GM21526 (cell line): ENCODE data around the gene SDK2.
"Not testable (repeated sequence)": the region's sequence is repeated elsewhere in the genome, so short reads cannot be mapped to it uniquely, and the experiment has no call there.

Experiments used
- ATAC-seq: cut with Tn5 transposase; IDR thresholded peaks from one replicate; pipeline ENCODE4 v1.9.1; 2021; ENCODE audit warnings: moderate library complexity; ENCODE audit not compliant: unreplicated experiment, low FRiP score

Gene SDK2

DNA sequence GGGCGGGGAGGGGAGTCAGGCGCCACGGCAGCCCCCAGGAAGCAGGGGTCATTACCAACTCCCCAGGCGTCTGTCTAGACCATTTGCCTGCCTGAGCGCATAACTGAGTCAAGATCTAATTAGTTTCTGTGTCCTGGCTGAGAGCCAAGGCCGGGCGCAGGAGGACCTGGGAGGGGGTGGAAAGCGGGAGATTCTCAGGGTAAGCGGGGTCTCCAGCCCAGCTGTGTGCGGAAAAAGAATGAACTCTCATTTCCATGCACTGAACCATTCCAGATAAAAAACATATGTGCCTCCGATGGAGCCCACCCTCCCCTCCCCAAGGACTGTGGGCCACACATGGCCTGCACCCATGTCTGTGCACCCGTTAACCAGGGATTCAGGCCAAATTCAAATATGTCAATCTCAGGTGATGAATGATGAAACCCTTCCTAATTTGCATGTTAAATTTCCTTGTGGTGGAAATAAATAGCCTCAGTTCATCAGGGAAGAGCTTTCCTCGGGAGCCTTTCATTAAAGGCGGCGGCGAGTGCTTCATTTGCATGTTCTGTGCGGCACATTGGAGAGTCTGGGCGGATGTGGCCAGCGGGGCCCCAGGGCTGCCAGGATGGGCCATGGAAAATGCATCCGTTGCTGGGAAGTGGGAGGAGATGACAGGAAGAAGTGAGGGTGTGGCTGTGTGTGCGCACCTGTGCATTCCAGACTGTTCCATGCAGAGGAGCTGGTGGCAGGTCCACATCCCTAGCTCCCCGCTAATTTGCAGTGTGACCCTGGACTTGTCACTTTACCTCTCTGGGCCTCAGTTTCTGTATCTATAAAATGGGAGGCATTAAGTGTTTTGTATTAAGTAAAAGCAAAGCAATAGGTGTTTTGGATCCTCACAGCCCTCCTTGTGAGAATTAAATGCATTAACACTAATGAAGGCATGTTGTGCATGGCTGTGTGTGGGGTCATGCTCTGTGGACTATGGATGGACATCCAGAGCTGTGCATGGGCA, 151.1 kb downstream of the SDK2 start:
- ATAC-seq = no peak

- ATAC-seq = no peak
Measured at GRCh38 chr17:73492125-73492820, 152.0 kb downstream of the SDK2 start.

DNA sequence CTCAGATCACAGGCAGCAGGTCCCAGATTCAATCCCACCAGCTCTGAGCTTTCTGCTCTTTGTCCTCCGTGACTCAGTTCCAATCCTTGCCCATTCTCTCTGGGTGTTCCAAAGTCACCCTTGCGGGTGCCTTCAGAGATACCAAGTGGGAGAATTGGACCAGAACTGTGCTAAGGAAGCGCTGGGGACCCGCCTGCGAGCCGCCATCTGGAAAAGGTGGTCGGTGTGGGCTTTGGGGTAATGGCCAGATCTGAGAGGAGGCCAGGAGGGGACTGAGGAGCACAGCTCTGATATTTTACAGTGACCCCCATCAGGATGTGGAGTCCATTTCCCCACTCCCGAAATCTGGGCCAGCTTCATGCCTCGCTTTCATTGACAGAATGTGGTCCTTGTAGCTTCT, 152.6 kb downstream of the SDK2 start:
- ATAC-seq = no peak

DNA sequence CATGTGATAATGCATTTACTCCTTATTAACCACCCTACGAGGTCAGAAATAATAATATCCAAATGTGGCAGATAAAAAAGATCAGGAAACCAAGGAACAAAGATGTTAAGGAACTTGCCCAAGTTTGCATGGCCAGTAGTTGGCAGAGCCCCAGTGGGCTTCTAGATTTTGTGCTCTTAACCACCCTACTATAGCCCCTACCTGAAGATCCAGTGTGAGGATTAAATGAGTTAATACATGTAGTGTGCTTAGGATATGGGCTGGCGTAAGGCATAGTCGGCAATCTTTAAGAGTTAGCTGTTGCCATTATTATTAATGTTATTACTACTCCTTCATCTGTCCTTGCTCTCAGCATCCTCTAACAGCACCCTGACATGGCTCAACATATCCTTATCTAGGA, 153.4 kb downstream of the SDK2 start:
- no peak for ATAC-seq

DNA sequence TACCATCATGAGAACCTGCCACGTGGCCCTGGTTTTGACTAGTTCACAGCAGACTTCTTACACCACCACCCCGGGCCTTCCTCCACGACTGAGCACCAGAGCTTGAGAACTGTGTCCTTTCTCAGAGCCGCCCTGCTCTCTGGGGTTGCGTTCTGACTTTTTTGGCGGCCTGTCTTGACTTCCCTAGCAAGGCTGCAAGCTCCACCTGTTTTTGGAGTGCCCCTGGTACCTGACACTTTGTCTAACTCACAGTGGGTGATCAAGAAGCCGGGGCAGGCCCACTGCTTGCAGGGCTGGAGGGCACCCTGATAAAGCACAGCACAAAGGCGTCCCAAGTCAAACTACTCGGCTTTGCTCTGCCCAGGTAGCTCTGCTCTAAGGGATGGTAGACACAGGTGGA, 154.3 kb downstream of the SDK2 start:
- ATAC-seq = no peak

DNA sequence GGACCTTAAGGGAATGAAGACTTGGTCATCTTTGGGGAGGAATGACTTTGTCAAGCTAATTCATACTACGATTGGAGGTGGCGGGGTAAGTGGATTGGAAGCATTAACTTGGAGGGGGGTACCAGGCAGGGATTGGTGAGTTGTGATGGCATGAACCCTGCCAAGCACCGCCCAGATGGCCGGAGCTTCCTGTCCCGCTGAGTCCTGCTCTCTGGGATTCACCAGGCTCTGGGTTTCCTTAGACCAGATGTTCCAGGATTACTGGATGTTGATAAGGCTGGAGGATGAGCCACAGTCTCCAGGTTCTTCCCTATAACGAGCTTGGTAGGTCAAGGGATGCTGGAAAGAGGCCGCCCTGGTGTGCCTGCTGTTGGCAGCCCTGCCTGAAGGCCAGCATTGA, 154.9 kb downstream of the SDK2 start:
- ATAC-seq = no peak

GRCh38 chr17:73485130-73485529, 159.1 kb downstream of the SDK2 start:
- no peak for ATAC-seq

- ATAC-seq = no peak
Measured at GRCh38 chr17:73482894-73483293, 161.4 kb downstream of the SDK2 start.

GRCh38 chr17:73482251-73482716, 162.0 kb downstream of the SDK2 start:
- ATAC-seq = no peak

GRCh38 chr17:73481676-73482075, 162.6 kb downstream of the SDK2 start:
- no peak for ATAC-seq

GRCh38 chr17:73480740-73481139, 163.5 kb downstream of the SDK2 start:
- no peak for ATAC-seq

DNA sequence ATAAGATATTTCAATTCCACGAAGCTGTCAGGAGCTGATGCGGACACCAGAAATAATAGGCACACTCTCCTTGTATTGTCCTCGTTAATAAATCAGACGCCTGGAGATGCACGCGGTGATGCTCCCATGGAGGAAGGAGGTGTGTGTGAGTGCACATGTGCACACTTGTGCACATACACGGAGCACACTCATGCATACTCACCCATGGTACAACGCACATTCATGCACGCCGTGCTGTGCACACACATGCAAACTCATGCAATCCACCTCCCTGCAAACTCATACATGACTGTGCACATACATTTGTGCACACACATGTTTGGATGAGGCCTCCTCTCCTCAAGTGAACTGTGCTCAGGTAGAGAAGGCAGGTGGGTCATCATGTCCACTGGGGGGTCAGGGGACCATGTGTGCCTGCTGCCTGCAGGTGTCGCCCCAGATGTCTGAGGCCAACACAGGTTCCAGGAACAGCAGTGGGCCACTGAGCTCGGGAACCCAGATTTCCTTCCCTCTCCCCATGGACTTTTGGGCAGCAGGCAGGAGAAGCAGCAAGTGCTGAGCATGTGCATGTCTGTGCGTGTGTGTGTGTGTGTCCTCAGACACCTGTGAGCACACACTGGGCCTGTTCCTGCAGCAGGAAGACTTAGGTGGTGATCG, 165.3 kb downstream of the SDK2 start:
- ATAC-seq = no peak

DNA sequence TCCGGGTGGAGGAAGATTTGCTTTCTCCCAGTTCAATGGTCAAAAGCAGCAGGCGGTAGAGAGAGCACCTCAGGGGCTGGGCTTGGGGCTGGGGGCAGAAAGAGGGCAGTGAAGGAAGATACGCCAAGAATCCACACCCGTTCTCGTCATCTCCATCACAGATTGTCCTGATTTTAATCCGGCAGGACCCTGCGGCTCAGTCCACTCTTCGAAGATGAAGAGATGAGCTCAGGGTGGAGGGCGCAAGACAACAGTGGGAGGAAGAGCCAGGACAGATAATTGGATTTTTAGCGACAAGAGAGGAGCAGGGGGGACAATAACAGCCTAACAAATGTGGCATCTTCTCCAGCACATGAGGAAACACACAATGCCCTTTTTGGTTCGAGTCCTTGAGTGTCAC, 165.9 kb downstream of the SDK2 start:
- ATAC-seq = no peak

DNA sequence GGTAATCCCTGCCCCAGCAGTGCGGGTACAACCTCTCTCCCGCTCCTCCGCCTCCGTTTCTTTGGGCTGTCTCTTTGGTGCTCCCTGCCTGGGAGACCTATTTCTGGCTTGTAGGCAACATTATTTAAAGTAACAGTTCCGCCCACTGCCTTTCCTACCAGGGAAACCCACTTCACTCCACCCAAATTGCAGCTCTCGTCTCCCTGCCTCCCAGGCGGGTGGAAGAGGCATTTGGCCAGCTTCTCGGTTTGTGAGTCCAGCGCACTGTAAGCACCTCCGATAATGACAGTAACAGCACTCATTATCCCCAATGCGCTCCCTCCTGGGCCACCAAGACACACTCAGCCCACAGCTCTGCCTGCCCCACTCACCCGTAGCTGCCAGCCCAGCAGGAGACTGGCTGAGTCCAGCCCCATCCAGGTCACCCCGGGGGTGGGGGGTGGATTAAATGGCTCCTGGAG, 167.3 kb downstream of the SDK2 start:
- ATAC-seq = no peak

DNA sequence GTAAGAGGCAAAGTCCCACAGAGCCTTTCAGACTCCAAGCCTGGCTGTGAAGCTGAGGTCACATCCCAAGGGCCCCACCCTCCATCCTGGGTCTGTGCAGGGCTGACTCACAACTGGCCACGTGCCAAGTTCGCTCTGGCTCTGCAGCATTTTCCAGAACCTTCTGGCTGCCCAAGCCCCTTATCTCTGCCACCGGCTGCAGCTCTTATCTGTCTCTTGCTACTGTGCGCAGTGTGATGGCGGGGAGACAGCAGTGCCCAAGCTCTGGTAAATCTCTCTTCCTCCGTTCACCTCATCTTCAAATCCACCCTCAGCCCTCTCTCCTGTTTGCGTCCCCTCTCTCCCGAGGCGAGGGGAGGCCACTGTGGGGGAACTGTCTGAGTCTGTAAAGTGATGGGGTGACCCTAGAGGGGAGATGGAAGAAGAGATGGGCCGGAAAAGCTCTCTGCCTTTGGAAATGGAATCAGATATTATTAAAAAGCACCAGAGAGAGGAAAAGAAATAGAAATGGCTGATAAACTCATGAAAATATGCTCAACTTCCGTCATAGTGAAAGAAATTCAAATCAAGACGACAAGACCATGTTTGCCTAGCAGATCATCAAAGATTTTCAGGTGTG, 169.8 kb downstream of the SDK2 start:
- ATAC-seq = no peak

- ATAC-seq = not testable (repeated sequence)
Measured at GRCh38 chr17:73472715-73473114, 171.5 kb downstream of the SDK2 start.

DNA sequence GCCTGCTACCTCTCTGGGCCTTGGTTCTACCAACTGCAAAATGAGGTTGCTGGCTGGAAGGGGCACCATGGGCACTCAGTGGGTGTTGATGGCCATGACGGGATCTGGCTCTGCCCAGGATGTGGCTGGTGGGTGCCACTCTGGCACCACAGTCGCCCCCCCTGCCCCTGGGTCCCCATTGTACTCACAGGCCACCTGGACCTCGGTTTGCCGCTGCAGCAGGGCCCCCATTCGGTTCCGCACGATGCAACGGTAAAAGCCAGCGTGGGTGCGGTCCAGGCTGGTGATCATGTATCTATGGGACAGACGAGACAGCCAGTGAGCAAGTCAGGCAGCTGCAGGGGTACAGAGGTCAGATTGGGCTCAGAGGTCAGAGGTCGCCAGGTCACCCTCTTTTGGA, 172.3 kb downstream of the SDK2 start:
- no peak for ATAC-seq

- no peak for ATAC-seq
Measured at GRCh38 chr17:73470316-73470826, 173.9 kb downstream of the SDK2 start.

- no peak for ATAC-seq
Measured at GRCh38 chr17:73469311-73469710, 174.9 kb downstream of the SDK2 start.

GRCh38 chr17:73468221-73468620, 176.0 kb downstream of the SDK2 start:
- no peak for ATAC-seq
